Muscle of arm (tissue), 12 donors: Measurements from ENCODE around the gene TAF7. TPM values are rescaled to one million over a fixed set of nuclear protein-coding genes. Genes with fewer than 3 reads are reported as not detected.

Experiments used
- polyA plus RNA-seq, 12 donors: library from polyadenylated mRNA; unstranded; fragments of 120-200 nt; gene quantifications; one replicate each; pipeline ENCODE4 v1.2.1, GENCODE V29; 2013; ENCODE audit not compliant: insufficient read length in 12 of 12

Gene TAF7
- polyA plus RNA-seq, 12 donors: 77.9 to 106 (median 91.7) TPM; not detected in 1

Other genes starting within 250 kb of the TAF7 start
- gene PCDHB2, start 226.2 kb downstream of the TAF7 start, polyA plus RNA-seq: 1 to 10 TPM in 11 of 12 donors, not detected in 1; 2.9 to 5.8 (median 4.2) TPM
- gene PCDHB3, start 220.3 kb downstream of the TAF7 start, polyA plus RNA-seq: 1 to 10 TPM in 10 of 12 donors, not detected in 2; 1.4 to 2.4 (median 2.1) TPM
- 1 to 10 TPM in 10 of 12 donors, not detected in 2; 2.6 to 4.6 (median 3.2) TPM for gene PCDHB4, start 199.0 kb downstream of the TAF7 start, polyA plus RNA-seq
- 1 to 10 TPM in 11 of 12 donors, not detected in 1; 3.1 to 5.1 (median 3.9) TPM for gene PCDHB5, start 185.6 kb downstream of the TAF7 start, polyA plus RNA-seq
- 1 to 10 TPM in 11 of 12 donors, not detected in 1; 1.6 to 3.8 (median 1.9) TPM for gene PCDHB6, start 170.7 kb downstream of the TAF7 start, polyA plus RNA-seq
- gene PCDHB7, start 148.1 kb downstream of the TAF7 start, polyA plus RNA-seq: 1 to 10 TPM in 11 of 12 donors, not detected in 1; 1.8 to 3.3 (median 2.4) TPM
- 1 to 10 TPM in 6 of 12 donors, under 1 TPM in 4, not detected in 2; 0.44 to 1.6 (median 1.2) TPM for gene PCDHB8, start 143.0 kb downstream of the TAF7 start, polyA plus RNA-seq
- 1 to 10 TPM in 11 of 12 donors, not detected in 1; 2.8 to 6.3 (median 3.9) TPM for gene PCDHB16, start 138.4 kb downstream of the TAF7 start, polyA plus RNA-seq
- gene PCDHB9, start 133.6 kb downstream of the TAF7 start, polyA plus RNA-seq: 1 to 10 TPM in 10 of 12 donors, not detected in 2; 1.4 to 4.6 (median 2.3) TPM
- gene PCDHB10, start 128.4 kb downstream of the TAF7 start, polyA plus RNA-seq: 1 to 10 TPM in 10 of 12 donors, not detected in 2; 3.2 to 5.7 (median 4.8) TPM
- gene PCDHB11, start 121.2 kb downstream of the TAF7 start, polyA plus RNA-seq: 1 to 10 TPM in 11 of 12 donors, not detected in 1; 1.6 to 3.4 (median 2.5) TPM
- 1 to 10 TPM in 11 of 12 donors, not detected in 1; 1.9 to 3.8 (median 2.8) TPM for gene PCDHB12, start 112.1 kb downstream of the TAF7 start, polyA plus RNA-seq
- gene PCDHB13, start 106.9 kb downstream of the TAF7 start, polyA plus RNA-seq: 1 to 10 TPM in 11 of 12 donors, not detected in 1; 2.2 to 4.3 (median 3.0) TPM
- gene PCDHB14, start 97.4 kb downstream of the TAF7 start, polyA plus RNA-seq: 1 to 10 TPM in 11 of 12 donors, not detected in 1; 5.4 to 9.6 (median 7.0) TPM
- 10 to 100 TPM in 1 of 12 donors, 1 to 10 TPM in 10, not detected in 1; 5.8 to 12.3 (median 6.8) TPM for gene PCDHB15, start 75.4 kb downstream of the TAF7 start, polyA plus RNA-seq
- not detected for gene SLC25A2, start 16.7 kb downstream of the TAF7 start, polyA plus RNA-seq
- gene PCDHGA1, start 9.7 kb upstream of the TAF7 start, polyA plus RNA-seq: under 1 TPM in 10 of 12 donors, not detected in 2; 0.44 to 0.86 (median 0.56) TPM
- gene PCDHGA2, start 18.0 kb upstream of the TAF7 start, polyA plus RNA-seq: 1 to 10 TPM in 11 of 12 donors, not detected in 1; 1.6 to 5.9 (median 2.5) TPM
- gene PCDHGA3, start 23.0 kb upstream of the TAF7 start, polyA plus RNA-seq: 1 to 10 TPM in 10 of 12 donors, not detected in 2; 1.2 to 1.8 (median 1.4) TPM
- gene PCDHGB1, start 29.3 kb upstream of the TAF7 start, polyA plus RNA-seq: 1 to 10 TPM in 1 of 12 donors, under 1 TPM in 9, not detected in 2; 0.32 to 1.0 (median 0.65) TPM
- 1 to 10 TPM in 9 of 12 donors, under 1 TPM in 1, not detected in 2; 0.93 to 1.9 (median 1.5) TPM for gene PCDHGA4, start 34.2 kb upstream of the TAF7 start, polyA plus RNA-seq
- gene PCDHGB2, start 39.2 kb upstream of the TAF7 start, polyA plus RNA-seq: 1 to 10 TPM in 10 of 12 donors, not detected in 2; 1.8 to 3.0 (median 2.1) TPM
- 1 to 10 TPM in 10 of 12 donors, not detected in 2; 2.1 to 3.4 (median 2.7) TPM for gene PCDHGA5, start 43.4 kb upstream of the TAF7 start, polyA plus RNA-seq
- 1 to 10 TPM in 8 of 12 donors, under 1 TPM in 2, not detected in 2; 0.94 to 2.0 (median 1.3) TPM for gene PCDHGB3, start 49.5 kb upstream of the TAF7 start, polyA plus RNA-seq
- 1 to 10 TPM in 10 of 12 donors, not detected in 2; 2.5 to 5.4 (median 3.5) TPM for gene PCDHGA6, start 53.1 kb upstream of the TAF7 start, polyA plus RNA-seq
- gene PCDHGA7, start 62.0 kb upstream of the TAF7 start, polyA plus RNA-seq: 1 to 10 TPM in 10 of 12 donors, not detected in 2; 1.1 to 2.0 (median 1.6) TPM
- 1 to 10 TPM in 11 of 12 donors, not detected in 1; 1.9 to 3.5 (median 2.3) TPM for gene PCDHGB4, start 66.9 kb upstream of the TAF7 start, polyA plus RNA-seq
- gene PCDHGA8, start 71.8 kb upstream of the TAF7 start, polyA plus RNA-seq: 1 to 10 TPM in 1 of 12 donors, under 1 TPM in 9, not detected in 2; 0.34 to 1.1 (median 0.66) TPM
- gene PCDHGB5, start 77.2 kb upstream of the TAF7 start, polyA plus RNA-seq: 1 to 10 TPM in 11 of 12 donors, not detected in 1; 2.7 to 7.7 (median 4.0) TPM
- 1 to 10 TPM in 11 of 12 donors, not detected in 1; 2.8 to 5.2 (median 4.2) TPM for gene PCDHGA9, start 82.0 kb upstream of the TAF7 start, polyA plus RNA-seq
- 1 to 10 TPM in 11 of 12 donors, not detected in 1; 2.8 to 7.7 (median 4.3) TPM for gene PCDHGB6, start 87.2 kb upstream of the TAF7 start, polyA plus RNA-seq
- gene PCDHGA10, start 92.2 kb upstream of the TAF7 start, polyA plus RNA-seq: 1 to 10 TPM in 11 of 12 donors, not detected in 1; 1.3 to 3.4 (median 1.8) TPM
- gene PCDHGB7, start 96.9 kb upstream of the TAF7 start, polyA plus RNA-seq: 10 to 100 TPM in 3 of 12 donors, 1 to 10 TPM in 8, not detected in 1; 6.5 to 14.7 (median 8.6) TPM
- 1 to 10 TPM in 10 of 12 donors, not detected in 2; 2.6 to 5.1 (median 3.4) TPM for gene PCDHGA11, start 100.3 kb upstream of the TAF7 start, polyA plus RNA-seq
- 1 to 10 TPM in 10 of 12 donors, not detected in 2; 1.2 to 4.6 (median 2.1) TPM for gene PCDHGA12, start 109.7 kb upstream of the TAF7 start, polyA plus RNA-seq
- gene PCDHGC3, start 155.2 kb upstream of the TAF7 start, polyA plus RNA-seq: 100 to 1,000 TPM in 7 of 12 donors, 10 to 100 TPM in 4, not detected in 1; 86.1 to 193 (median 119) TPM
- gene PCDHGC4, start 164.2 kb upstream of the TAF7 start, polyA plus RNA-seq: 1 to 10 TPM in 9 of 12 donors, under 1 TPM in 1, not detected in 2; 0.93 to 2.7 (median 1.7) TPM
- gene PCDHGC5, start 168.3 kb upstream of the TAF7 start, polyA plus RNA-seq: 1 to 10 TPM in 2 of 12 donors, under 1 TPM in 8, not detected in 2; 0.19 to 1.3 (median 0.71) TPM